Measurements from ENCODE around the gene PM20D1.

Gene PM20D1

DNA sequence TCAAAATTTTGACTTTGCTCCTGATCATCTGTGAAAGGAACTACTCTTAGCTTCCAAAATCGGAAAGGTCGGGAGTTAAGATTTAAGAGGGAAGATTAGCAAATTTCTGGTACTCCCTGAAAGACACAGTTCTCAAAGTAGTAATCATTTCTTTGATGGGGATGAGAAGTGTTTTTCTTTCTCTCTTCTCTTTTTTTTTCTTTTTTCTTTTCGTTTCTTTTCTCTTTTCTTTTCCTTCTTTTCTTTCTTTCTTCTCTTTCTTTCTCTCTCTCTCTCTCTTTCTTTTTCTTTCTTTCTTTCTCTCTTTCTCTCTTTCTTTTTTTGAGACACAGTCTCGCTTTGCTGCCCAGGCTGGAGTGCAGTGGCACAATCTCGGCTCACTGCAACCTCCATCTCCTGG, 69.6 kb downstream of the PM20D1 start:
- no peak overlapping the region for H3K4me3 ChIP-seq (ENCODE audit: low read depth, low read length)
- TF ChIP-seq, protein P1, sequence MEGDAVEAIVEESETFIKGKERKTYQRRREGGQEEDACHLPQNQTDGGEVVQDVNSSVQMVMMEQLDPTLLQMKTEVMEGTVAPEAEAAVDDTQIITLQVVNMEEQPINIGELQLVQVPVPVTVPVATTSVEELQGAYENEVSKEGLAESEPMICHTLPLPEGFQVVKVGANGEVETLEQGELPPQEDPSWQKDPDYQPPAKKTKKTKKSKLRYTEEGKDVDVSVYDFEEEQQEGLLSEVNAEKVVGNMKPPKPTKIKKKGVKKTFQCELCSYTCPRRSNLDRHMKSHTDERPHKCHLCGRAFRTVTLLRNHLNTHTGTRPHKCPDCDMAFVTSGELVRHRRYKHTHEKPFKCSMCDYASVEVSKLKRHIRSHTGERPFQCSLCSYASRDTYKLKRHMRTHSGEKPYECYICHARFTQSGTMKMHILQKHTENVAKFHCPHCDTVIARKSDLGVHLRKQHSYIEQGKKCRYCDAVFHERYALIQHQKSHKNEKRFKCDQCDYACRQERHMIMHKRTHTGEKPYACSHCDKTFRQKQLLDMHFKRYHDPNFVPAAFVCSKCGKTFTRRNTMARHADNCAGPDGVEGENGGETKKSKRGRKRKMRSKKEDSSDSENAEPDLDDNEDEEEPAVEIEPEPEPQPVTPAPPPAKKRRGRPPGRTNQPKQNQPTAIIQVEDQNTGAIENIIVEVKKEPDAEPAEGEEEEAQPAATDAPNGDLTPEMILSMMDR (IDR thresholded peaks at IDR 0.05; ENCODE audit: low read depth, low read length), result no peak

Data from WI38 (cell line).